ENCODE results near the gene LTV1. TPM values are rescaled to one million over a fixed set of nuclear protein-coding genes. Genes with fewer than 3 reads are reported as not detected.

LTV1 gene
- total RNA-seq, 8 experiments from 2014 or later = 14.1 to 47.5 (median 23.8) TPM

Other genes with a start within 250 kb of the LTV1 start
- 10 to 100 TPM in 4 of 8 experiments, 1 to 10 TPM in 4; 1.5 to 38.0 (median 10.3) TPM for gene PHACTR2, start 165.4 kb upstream of the LTV1 start, total RNA-seq
- gene ZC2HC1B, start 21.1 kb downstream of the LTV1 start, total RNA-seq = under 1 TPM in 5 of 8 experiments, not detected in 3; 0.36 to 0.71 (median 0.40) TPM
- 10 to 100 TPM in 6 of 8 experiments, 1 to 10 TPM in 2; 7.2 to 50.5 (median 18.9) TPM for gene PLAGL1, start 164.9 kb downstream of the LTV1 start, total RNA-seq